Measurements from ENCODE around the gene XPR1. TPM values are rescaled to one million over a fixed set of nuclear protein-coding genes. Genes with fewer than 3 reads are reported as not detected.

Gene XPR1
- total RNA-seq, 4 donors from 2014 or later = 29.4 to 42.2 (median 33.7) TPM

DNA sequence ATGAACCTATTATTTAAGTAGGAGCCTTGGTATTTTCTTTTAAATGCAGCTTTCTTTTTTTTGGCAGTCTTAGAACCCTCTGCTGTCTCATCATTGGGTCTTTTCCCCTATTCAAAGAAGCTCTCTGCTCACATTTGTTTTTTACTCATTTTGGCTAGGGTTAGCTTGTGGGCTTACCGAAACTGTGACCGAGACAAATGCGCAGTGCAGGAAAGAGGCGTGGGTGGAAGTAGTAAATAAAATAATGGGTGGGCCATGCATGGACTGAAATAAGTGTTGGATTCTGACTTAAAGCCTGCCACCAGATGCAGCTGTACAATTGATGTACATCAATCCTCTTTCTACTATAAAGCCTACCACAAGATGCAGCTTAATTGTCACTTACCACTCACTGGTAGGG is 14.7 kb downstream of the XPR1 start:
- WGBS, 2 donors = 93 to 94% methylated on average over 4 of the region's 4 CpGs
- TF ChIP-seq POLR2A (IDR thresholded peaks at IDR 0.05) = no peak
- TF ChIP-seq, protein P1, sequence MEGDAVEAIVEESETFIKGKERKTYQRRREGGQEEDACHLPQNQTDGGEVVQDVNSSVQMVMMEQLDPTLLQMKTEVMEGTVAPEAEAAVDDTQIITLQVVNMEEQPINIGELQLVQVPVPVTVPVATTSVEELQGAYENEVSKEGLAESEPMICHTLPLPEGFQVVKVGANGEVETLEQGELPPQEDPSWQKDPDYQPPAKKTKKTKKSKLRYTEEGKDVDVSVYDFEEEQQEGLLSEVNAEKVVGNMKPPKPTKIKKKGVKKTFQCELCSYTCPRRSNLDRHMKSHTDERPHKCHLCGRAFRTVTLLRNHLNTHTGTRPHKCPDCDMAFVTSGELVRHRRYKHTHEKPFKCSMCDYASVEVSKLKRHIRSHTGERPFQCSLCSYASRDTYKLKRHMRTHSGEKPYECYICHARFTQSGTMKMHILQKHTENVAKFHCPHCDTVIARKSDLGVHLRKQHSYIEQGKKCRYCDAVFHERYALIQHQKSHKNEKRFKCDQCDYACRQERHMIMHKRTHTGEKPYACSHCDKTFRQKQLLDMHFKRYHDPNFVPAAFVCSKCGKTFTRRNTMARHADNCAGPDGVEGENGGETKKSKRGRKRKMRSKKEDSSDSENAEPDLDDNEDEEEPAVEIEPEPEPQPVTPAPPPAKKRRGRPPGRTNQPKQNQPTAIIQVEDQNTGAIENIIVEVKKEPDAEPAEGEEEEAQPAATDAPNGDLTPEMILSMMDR (IDR thresholded peaks at IDR 0.05) = no peak
- Histone ChIP-seq H3K4me1 (peaks cover 8 to 13% of the 10 kb centered on the region in 2 donors), H3K4me3 (replicated peaks in 1 of 3) (no peak overlapping the region), H3K36me3 (no peaks in the 10 kb centered on the region), H3K27me3 (no peaks in the 10 kb centered on the region), H3K27ac (no peak overlapping the region), H3K9me3 (no peaks in the 10 kb centered on the region)
- DNase-seq = no peak
- intact Hi-C loops (cut with DNase I) = no loop called here

DNA sequence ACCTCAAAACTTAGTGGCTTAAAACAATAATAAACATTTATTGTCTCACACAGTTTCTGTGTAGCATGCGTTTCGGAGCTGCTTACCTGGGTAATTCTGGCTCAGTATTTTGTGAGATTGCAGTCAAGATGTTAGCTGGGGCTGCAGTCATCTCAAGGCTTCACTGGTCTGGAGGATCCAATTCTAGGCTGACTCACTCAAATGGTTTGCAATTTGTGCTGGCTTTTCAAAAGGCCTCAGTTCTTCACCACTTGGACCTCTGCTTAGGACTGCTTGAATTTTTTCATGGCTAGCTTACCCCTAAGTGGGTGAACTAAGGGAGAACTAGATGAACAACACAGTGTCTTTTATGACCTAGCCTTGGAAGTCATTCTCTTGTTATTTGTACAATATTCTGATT is 21.0 kb downstream of the XPR1 start:
- no peaks in the 10 kb centered on the region for H3K9me3 ChIP-seq
- no peak overlapping the region for H3K27ac ChIP-seq
- no peaks in the 10 kb centered on the region for H3K4me1 ChIP-seq
- no peaks in the 10 kb centered on the region for H3K36me3 ChIP-seq
- 90 to 97% methylated on average over 2 of the region's 2 CpGs for WGBS, 2 donors
- no peaks in the 10 kb centered on the region for H3K27me3 ChIP-seq
- no peak for DNase-seq
- intact Hi-C loops (cut with DNase I) = no loop called here
- TF ChIP-seq POLR2A (IDR thresholded peaks at IDR 0.05) = no peak
- TF ChIP-seq, protein P1 (IDR thresholded peaks at IDR 0.05) = no peak
- H3K4me3 ChIP-seq (replicated peaks in 1 of 3) = no peak overlapping the region

DNA sequence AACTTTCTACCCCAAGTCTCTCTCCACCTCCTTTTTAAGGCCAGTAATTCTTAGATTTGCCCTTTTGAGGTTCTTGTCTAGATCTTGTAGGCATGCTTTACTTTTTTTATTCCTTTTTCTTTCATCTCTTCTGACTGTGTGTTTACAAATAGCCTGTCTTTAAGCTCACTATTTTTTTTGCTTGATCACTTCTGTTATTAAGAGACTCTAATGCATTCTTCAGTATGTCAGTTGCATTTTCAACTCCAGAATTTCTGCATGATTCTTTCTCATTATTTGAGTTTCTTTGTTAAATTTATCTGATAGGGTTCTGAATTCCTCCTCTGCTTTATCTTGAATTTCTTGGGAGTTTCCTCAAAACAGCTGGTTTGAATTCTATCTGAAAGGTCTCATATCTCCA is 30.9 kb downstream of the XPR1 start:
- no peak for DNase-seq
- TF ChIP-seq, protein P1 (IDR thresholded peaks at IDR 0.05) = no peak
- TF ChIP-seq POLR2A (IDR thresholded peaks at IDR 0.05) = no peak
- Histone ChIP-seq H3K27ac (no peak overlapping the region), H3K4me1 (no peaks in the 10 kb centered on the region), H3K9me3 (no peaks in the 10 kb centered on the region), H3K36me3 (no peaks in the 10 kb centered on the region), H3K4me3 (replicated peaks in 1 of 3) (no peak overlapping the region), H3K27me3 (no peaks in the 10 kb centered on the region)
- intact Hi-C loops (cut with DNase I) = no loop called here

DNA sequence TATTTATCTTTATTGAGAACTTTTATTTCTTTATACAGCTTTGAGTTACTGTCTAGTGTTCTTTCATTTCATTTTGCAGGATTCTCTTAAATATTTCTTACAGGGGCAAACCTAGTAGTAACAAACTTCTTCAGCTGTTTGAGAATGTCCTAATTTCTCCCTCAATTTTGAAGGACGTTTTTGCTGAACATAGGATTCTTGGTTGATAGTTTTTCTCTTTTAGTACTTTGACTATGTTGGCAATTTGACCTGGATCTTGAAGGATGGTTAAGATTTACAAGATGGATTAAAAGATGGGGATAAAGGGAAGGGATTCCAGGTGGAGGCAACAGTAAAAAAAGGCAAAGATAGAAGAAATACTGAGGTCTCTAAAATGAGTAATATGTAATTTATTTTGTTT is 38.9 kb downstream of the XPR1 start:
- Histone ChIP-seq H3K4me3 (replicated peaks in 1 of 3) (no peak overlapping the region), H3K27me3 (no peaks in the 10 kb centered on the region), H3K9me3 (no peaks in the 10 kb centered on the region), H3K36me3 (no peaks in the 10 kb centered on the region), H3K27ac (no peak overlapping the region), H3K4me1 (no peaks in the 10 kb centered on the region)
- intact Hi-C loops (cut with DNase I) = no loop called here
- TF ChIP-seq, protein P1 (IDR thresholded peaks at IDR 0.05) = no peak
- no peak for TF ChIP-seq POLR2A (IDR thresholded peaks at IDR 0.05)
- WGBS, 2 donors = 94 to 98% methylated on average over 1 of the region's 1 CpG
- no peak for DNase-seq

DNA sequence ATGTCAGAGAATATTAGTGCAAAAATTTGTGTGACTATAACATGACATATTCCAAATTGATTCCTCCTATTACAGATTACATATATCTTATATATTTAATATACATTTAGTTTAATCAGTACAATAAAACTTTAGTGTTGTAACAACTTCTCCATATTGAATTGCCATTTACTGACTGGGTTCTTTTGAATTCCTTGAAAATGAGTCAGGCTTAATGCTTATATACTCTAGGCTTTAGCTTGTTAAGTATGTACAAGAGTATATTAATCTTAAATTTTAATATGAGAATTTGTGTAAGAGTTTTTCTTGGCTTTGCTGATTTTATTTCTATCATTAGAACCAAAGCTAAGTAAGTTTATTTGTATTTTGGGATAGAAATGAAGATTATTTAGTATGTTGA is 40.3 kb downstream of the XPR1 start:
- H3K4me1 ChIP-seq = no peaks in the 10 kb centered on the region
- no peak overlapping the region for H3K27ac ChIP-seq
- no peak overlapping the region for H3K4me3 ChIP-seq (replicated peaks in 1 of 3)
- H3K9me3 ChIP-seq = no peaks in the 10 kb centered on the region
- intact Hi-C loops (cut with DNase I) = no loop called here
- no peaks in the 10 kb centered on the region for H3K36me3 ChIP-seq
- H3K27me3 ChIP-seq = no peaks in the 10 kb centered on the region
- no peak for DNase-seq
- TF ChIP-seq, protein P1 (IDR thresholded peaks at IDR 0.05) = no peak
- no peak for TF ChIP-seq POLR2A (IDR thresholded peaks at IDR 0.05)
